WTC11 (cell line): ENCODE measurements around the gene TOX2. TPM values are rescaled to one million over a fixed set of nuclear protein-coding genes. Genes with fewer than 3 reads are reported as not detected.

Experiments used
- ATAC-seq: fragments of 200-7000 bp; cut with Tn5 transposase; 2 replicates; pipeline ENCODE4 v1.10.0; 2021; ENCODE audit warnings: mild to moderate bottlenecking, moderate library complexity
- CTCF ChIA-PET: fragments of 300-600 bp; sonication (Branson Sonifier 250); formaldehyde crosslinking; loops from one replicate; lab custom pipeline; 2021; ENCODE audit warnings: antibody characterized with exemption; lab: Charles Lee
- POLR2A ChIA-PET: fragments of 350-600 bp; sonication (Branson Sonifier 250); formaldehyde crosslinking; loops from one replicate; lab custom pipeline; 2021; ENCODE audit warnings: antibody characterized with exemption; lab: Charles Lee
- DNase-seq: peaks from one replicate; pipeline ENCODE4 v3.0.0; 2021; ENCODE audit warnings: low spot score
- H3K27ac Mint-ChIP-seq: 2 replicates; pipeline ENCODE4 v1.8.0; 2021; ENCODE audit warnings: mixed read lengths
- H3K27me3 Mint-ChIP-seq: 2 replicates; pipeline ENCODE4 v1.8.0; 2021; ENCODE audit warnings: low read depth, mild to moderate bottlenecking, moderate library complexity, mixed read lengths
- H3K36me3 Mint-ChIP-seq: 2 replicates; pipeline ENCODE4 v1.8.0; 2021; ENCODE audit warnings: mixed read lengths
- H3K4me1 Mint-ChIP-seq: 2 replicates; pipeline ENCODE4 v1.8.0; 2022; ENCODE audit warnings: mixed read lengths
- H3K4me3 Mint-ChIP-seq: 2 replicates; pipeline ENCODE4 v1.8.0; 2021; ENCODE audit warnings: mild to moderate bottlenecking, moderate library complexity, mixed read lengths
- H3K9me3 Mint-ChIP-seq: 2 replicates; pipeline ENCODE4 v1.8.0; 2021; ENCODE audit warnings: mixed read lengths
- ATF1 ChIP-seq: sonication (generic); formaldehyde crosslinking; IDR thresholded peaks from 2 replicates; pipeline ENCODE4 v1.8.1; 2023; ENCODE audit warnings: mild to moderate bottlenecking, moderate library complexity, missing genetic modification reagents
- CTCF ChIP-seq: fragments of 200-600 bp; IDR thresholded peaks from 2 replicates; pipeline ENCODE4 v1.8.0; 2022; ENCODE audit warnings: antibody characterized with exemption
- E2F5 ChIP-seq: sonication (generic); formaldehyde crosslinking; IDR thresholded peaks from 2 replicates; pipeline ENCODE4 v1.8.1; 2022; ENCODE audit warnings: mild to moderate bottlenecking, moderate library complexity, missing genetic modification reagents
- EMX1 ChIP-seq: fragments of 250-450 bp; sonication (Bioruptor Pico); IDR thresholded peaks from 2 replicates; pipeline ENCODE4 v1.8.0; 2021; ENCODE audit warnings: mild to moderate bottlenecking
- GTF2I ChIP-seq: fragments of 250-450 bp; sonication (Bioruptor Pico); conservative IDR thresholded peaks from 2 replicates; pipeline ENCODE4 v1.4.0; 2021; ENCODE audit warnings: mild to moderate bottlenecking
- IRF1 ChIP-seq: sonication (generic); formaldehyde crosslinking; IDR thresholded peaks from 2 replicates; pipeline ENCODE4 v1.8.0; 2023; ENCODE audit warnings: missing genetic modification reagents
- JAZF1 ChIP-seq: fragments of 250-450 bp; sonication (Bioruptor Pico); IDR thresholded peaks from 2 replicates; pipeline ENCODE4 v1.9.0; 2021; ENCODE audit warnings: moderate library complexity, mild to moderate bottlenecking, inconsistent platforms
- KAT7 ChIP-seq: sonication (generic); formaldehyde crosslinking; IDR thresholded peaks from 2 replicates; pipeline ENCODE4 v1.8.1; 2023; ENCODE audit warnings: missing genetic modification reagents, mild to moderate bottlenecking, borderline replicate concordance
- MYBL2 ChIP-seq: sonication (generic); formaldehyde crosslinking; IDR thresholded peaks from 2 replicates; pipeline ENCODE4 v1.8.1; 2023; ENCODE audit warnings: mild to moderate bottlenecking, moderate library complexity, missing genetic modification reagents
- SP1 ChIP-seq: sonication (generic); formaldehyde crosslinking; conservative IDR thresholded peaks from 2 replicates; pipeline ENCODE4 v1.8.1; 2022; ENCODE audit warnings: missing genetic modification reagents
- TEAD4 ChIP-seq: sonication (generic); formaldehyde crosslinking; IDR thresholded peaks from 2 replicates; pipeline ENCODE4 v1.8.0; 2022; ENCODE audit warnings: mild to moderate bottlenecking, missing genetic modification reagents
- ZBTB21 ChIP-seq: sonication (generic); formaldehyde crosslinking; IDR thresholded peaks from 2 replicates; pipeline ENCODE4 v1.8.1; 2023; ENCODE audit warnings: mild to moderate bottlenecking, missing genetic modification reagents, borderline replicate concordance
- ZMAT4 ChIP-seq: fragments of 250-450 bp; sonication (Bioruptor Pico); IDR thresholded peaks from 2 replicates; pipeline ENCODE4 v1.9.0; 2021; ENCODE audit warnings: mild to moderate bottlenecking
- ZNF138 ChIP-seq: sonication (generic); formaldehyde crosslinking; conservative IDR thresholded peaks from 2 replicates; pipeline ENCODE4 v1.8.1; 2022; ENCODE audit warnings: mild to moderate bottlenecking, moderate library complexity, missing genetic modification reagents
- ZNF281 ChIP-seq: sonication (generic); formaldehyde crosslinking; IDR thresholded peaks from 2 replicates; pipeline ENCODE4 v1.8.0; 2023; ENCODE audit warnings: mild to moderate bottlenecking, missing genetic modification reagents
- ZNF317 ChIP-seq: sonication (generic); formaldehyde crosslinking; IDR thresholded peaks from 2 replicates; pipeline ENCODE4 v1.8.1; 2023; ENCODE audit warnings: low read depth, mild to moderate bottlenecking, moderate library complexity, missing genetic modification reagents, borderline replicate concordance
- ZNF425 ChIP-seq: fragments of 250-450 bp; sonication (Bioruptor Pico); conservative IDR thresholded peaks from 2 replicates; pipeline ENCODE4 v1.9.0; 2021; ENCODE audit warnings: mild to moderate bottlenecking
- ZNF532 ChIP-seq: fragments of 250-450 bp; sonication (Bioruptor Pico); IDR thresholded peaks from 2 replicates; pipeline ENCODE4 v1.9.0; 2021; ENCODE audit warnings: mild to moderate bottlenecking, borderline replicate concordance
- total RNA-seq: library from RNA; stranded (reverse); gene quantifications from 3 replicates; pipeline ENCODE4 v1.2.3, GENCODE V29; 2021

The TOX2 gene
- total RNA-seq, 1 experiment from 2014 or later, result 3.4 TPM

GRCh38 chr20:43903953-43904826 lies 10.5 kb upstream of the TOX2 start (continued):
- TF ChIP-seq ZNF532 (CRISPR knock-in tag) (no peak), IRF1 (CRISPR knock-in tag) (no peak), MYBL2 (CRISPR knock-in tag) (no peak), ZNF317 (CRISPR knock-in tag) (no peak), ZBTB21 (CRISPR knock-in tag) (no peak), ZMAT4 (CRISPR knock-in tag) (no peak)

- POLR2A ChIA-PET, result no interaction called here
- H3K4me3 Mint-ChIP-seq, result no peak overlapping the region
- peaks cover 25% of the 10 kb centered on the region for H3K9me3 Mint-ChIP-seq
- no peak overlapping the region for H3K27ac Mint-ChIP-seq
- peaks cover 18% of the 10 kb centered on the region for H3K36me3 Mint-ChIP-seq
- H3K27me3 Mint-ChIP-seq, result peaks cover 20% of the 10 kb centered on the region
- DNase-seq, result no peak
- H3K4me1 Mint-ChIP-seq, result peaks cover 24% of the 10 kb centered on the region
- CTCF ChIA-PET, result no interaction called here
- TF ChIP-seq GTF2I, result no peak
- no peak for ATAC-seq
Observed at GRCh38 chr20:43904827-43905177, 9.8 kb upstream of the TOX2 start.

- ChIA-PET CTCF (interaction anchor here (0.8 kb wide), 1 partner anchor 77 kb away, joined by 3 read pairs; no protein-coding TSS in a partner anchor), POLR2A (no interaction called here)
- H3K27ac Mint-ChIP-seq, result no peak overlapping the region
- no peak for DNase-seq
- peaks cover 16% of the 10 kb centered on the region for H3K27me3 Mint-ChIP-seq
- H3K4me1 Mint-ChIP-seq, result peaks cover 14% of the 10 kb centered on the region
- peaks cover 17% of the 10 kb centered on the region for H3K9me3 Mint-ChIP-seq
- no peak for ATAC-seq
- peaks cover 12% of the 10 kb centered on the region for H3K36me3 Mint-ChIP-seq
- H3K4me3 Mint-ChIP-seq, result no peak overlapping the region
- TF ChIP-seq ZNF425 (CRISPR knock-in tag) (no peak), ATF1 (CRISPR knock-in tag) (no peak), CTCF (no peak), ZNF138 (no peak), EMX1 (CRISPR knock-in tag) (no peak), JAZF1 (CRISPR knock-in tag) (no peak), ZNF281 (no peak), KAT7 (no peak), E2F5 (CRISPR knock-in tag) (no peak), TEAD4 (CRISPR knock-in tag) (no peak), SP1 (CRISPR knock-in tag) (no peak)
Observed at GRCh38 chr20:43906505-43907034, 8.1 kb upstream of the TOX2 start.
